Heart left ventricle (tissue), 16 donors: ENCODE measurements around the gene DNHD1. TPM values are rescaled to one million over a fixed set of nuclear protein-coding genes. Genes with fewer than 3 reads are reported as not detected.

Experiments used
- ATAC-seq, 4 donors: fragments of 200-7000 bp; cut with Tn5 transposase; one replicate each; pipeline ENCODE4 v1.9.1; 2020 to 2022; ENCODE audit warnings: moderate library complexity in 4 of 4, mild to moderate bottlenecking in 3 of 4, moderate number of reproducible peaks in 1 of 4
- DNase-seq, 5 donors: peaks; one replicate each; pipeline ENCODE4 v3.0.0-alpha.2; 2020
- H3K27ac ChIP-seq, 12 donors: fragments of 200-600 bp; sonication (generic) in 4 of 12; one replicate each; pipeline versions ENCODE4 v1.5.0 to v1.8.0; 2016 to 2022; ENCODE audit warnings: mild to moderate bottlenecking in 2 of 12
- H3K27me3 ChIP-seq, 9 donors: fragments of 200-600 bp; sonication (generic) in 2 of 9; one replicate each; pipeline versions ENCODE4 v1.5.1 to v1.8.0; 2016 to 2022; ENCODE audit warnings: mild to moderate bottlenecking in 3 of 9
- H3K36me3 ChIP-seq, 9 donors: fragments of 200-600 bp; sonication (generic) in 2 of 9; one replicate each; pipeline versions ENCODE4 v1.5.0 to v1.8.0; 2018 to 2022; ENCODE audit warnings: mild to moderate bottlenecking in 2 of 9
- H3K4me1 ChIP-seq, 12 donors: fragments of 200-600 bp; sonication (generic) in 4 of 12; one replicate each; pipeline versions ENCODE4 v1.5.0 to v1.8.0; 2016 to 2022; ENCODE audit warnings: mild to moderate bottlenecking in 3 of 12
- H3K4me3 ChIP-seq, 12 donors: fragments of 200-600 bp; sonication (generic) in 4 of 12; one replicate each; pipeline versions ENCODE4 v1.5.0 to v1.8.0; 2017 to 2022; ENCODE audit warnings: mild to moderate bottlenecking in 9 of 12, moderate library complexity in 4 of 12
- H3K9me3 ChIP-seq, 12 donors: fragments of 200-600 bp; sonication (generic) in 4 of 12; one replicate each; pipeline versions ENCODE4 v1.5.0 to v1.8.0; 2016 to 2022; ENCODE audit warnings: mild to moderate bottlenecking in 1 of 12
- CTCF ChIP-seq, 12 donors: fragments of 200-600 bp; sonication (generic) in 4 of 12; IDR thresholded peaks; one replicate each; pipeline versions ENCODE4 v1.5.0 to v1.8.0; 2018 to 2022; ENCODE audit warnings: antibody characterized with exemption in 12 of 12, mild to moderate bottlenecking in 5 of 12
- POLR2A ChIP-seq, 2 donors: fragments of 450-650 bp; IDR thresholded peaks; one replicate each; pipeline ENCODE4 v1.6.1; 2017; ENCODE audit warnings: antibody characterized with exemption in 2 of 2, mild to moderate bottlenecking in 2 of 2, moderate library complexity in 2 of 2
- WGBS, 4 donors: extraction: QIAGEN DNeasy Blood & Tissue Kit in 2 of 4; methylation state at CpG; one replicate each; pipeline versions ENCODE4 v1.1.5 to v1.1.7; 2013 to 2018; 5-methylcytosine and 5-hydroxymethylcytosine counted together
- intact Hi-C, 10 donors: fragments of 100-400 bp; cut with DNase I; formaldehyde crosslinking; loops; one replicate each; pipeline versions ENCODE4 v1.11.1 to v1.14.2; 2022
- polyA plus RNA-seq, 2 donors: library from polyadenylated mRNA; stranded (reverse); fragments of 200-250 nt; gene quantifications; one replicate each; pipeline ENCODE4 v1.2.3, GENCODE V29; 2013
- total RNA-seq, 9 donors: library from RNA; depleted of rRNA in 2 of 9; stranded (reverse); fragments of >200 nt in 2 of 9; fragmentation: NEBNext Ultra II Directional in 3 of 9; extraction: Animal tissue kit (Norgen Biotek cat#: 25700) in 3 of 9; gene quantifications; one replicate each; pipeline versions ENCODE4 v1.1.0 to v1.2.4, GENCODE V29; 2016 to 2023
- donor health status: ischemic (EF 13 %, LVEDD 7.1; RV severe dilation, severe dysfunction).
- donor health status: healthy with polysubstance abuse.
- donor health status: DM: no; HTN: yes; CAD: no.
- donor health status: DM: no; HTN: no; CAD: no.
- donor health status: ischemic (EF 25% LVEDD 6.9; RV normal size, moderate dysfunction).
- donor health status: ischemic (EF 25% LVEDD 5.7; RV mildly dilated, moderate dysfunction).
- donor health status: healthy.
- donor health status: DM: yes; HTN: yes; CAD: no.
- donor health status: ischemic (EF 35%, LVEDD 5.7; RV mildly dilated, moderate dysfunction).
- donor health status: nonischemic (EF 11% LVEDD 7.7; RV severe dilation, severe dysfunction).
- donor health status: DM: yes; HTN: yes; CAD: no.
- donor health status: PGD.
- donor health status: ischemic (EF 29% LVEDD 5.4; RV normal size, mild dysfunction).
- donor health status: nonischemic (EF 23%, LVEDD 6.1; RV moderate dilation, normal function).

DNHD1 gene
- total and polyA plus RNA-seq, 11 donors = 2.2 to 9.4 (median 5.4) TPM

- TF ChIP-seq POLR2A (IDR thresholded peaks at IDR 0.05) (no peak), CTCF (IDR thresholded peaks at IDR 0.05) (no peak)
- H3K36me3 ChIP-seq = peaks cover 0 to 32% (median 8%) of the 10 kb centered on the region in 9 donors
- intact Hi-C loops = no loop called here
- H3K9me3 ChIP-seq = no peaks in the 10 kb centered on the region
- no peak overlapping the region for H3K4me3 ChIP-seq
- no peak overlapping the region for H3K27ac ChIP-seq
- no peaks in the 10 kb centered on the region for H3K27me3 ChIP-seq
- peaks cover 0 to 17% (median 0%) of the 10 kb centered on the region in 12 donors for H3K4me1 ChIP-seq
- 92 to 96% (median 96%) methylated on average over 16 to 19 of the region's 19 CpGs for WGBS, 4 donors
- ATAC-seq (peak in 2 of 4 donors; percentile 4 to 35), DNase-seq (no peak)
These were observed 48.1 kb downstream of the DNHD1 start for GRCh38 chr11:6544921-6545850.

GRCh38 chr11:6545917-6546605 is 49.0 kb downstream of the DNHD1 start:
- H3K36me3 ChIP-seq = peaks cover 0 to 29% (median 8%) of the 10 kb centered on the region in 9 donors
- no peaks in the 10 kb centered on the region for H3K9me3 ChIP-seq
- H3K27me3 ChIP-seq = no peaks in the 10 kb centered on the region
- TF ChIP-seq CTCF (IDR thresholded peaks at IDR 0.05) (no peak), POLR2A (IDR thresholded peaks at IDR 0.05) (no peak)
- intact Hi-C loops = no loop called here
- no peak overlapping the region for H3K4me3 ChIP-seq
- DNase-seq (peak in 3 of 5 donors; percentile 52 to 72 (median 60)), ATAC-seq (peak; percentile 85 to 92 (median 88))
- H3K27ac ChIP-seq = peak overlapping the region in 1 of 12 donors; percentile 44
- peaks cover 0 to 17% (median 0%) of the 10 kb centered on the region in 12 donors for H3K4me1 ChIP-seq
- 72 to 84% (median 83%) methylated on average over 11 to 14 of the region's 14 CpGs for WGBS, 4 donors

GRCh38 chr11:6546735-6547134 is 49.7 kb downstream of the DNHD1 start:
- WGBS, 4 donors = 92 to 98% (median 95%) methylated on average over 4 to 8 of the region's 8 CpGs
- no peak for DNase-seq
- Histone ChIP-seq H3K27me3 (no peaks in the 10 kb centered on the region), H3K4me1 (peaks cover 0 to 17% (median 0%) of the 10 kb centered on the region in 12 donors), H3K27ac (no peak overlapping the region), H3K36me3 (peaks cover 0 to 27% (median 8%) of the 10 kb centered on the region in 9 donors), H3K9me3 (no peaks in the 10 kb centered on the region), H3K4me3 (no peak overlapping the region)
- intact Hi-C loops = no loop called here
- TF ChIP-seq CTCF (IDR thresholded peaks at IDR 0.05) (no peak), POLR2A (IDR thresholded peaks at IDR 0.05) (no peak)
- no peak for ATAC-seq

GRCh38 chr11:6547177-6547576 is 50.1 kb downstream of the DNHD1 start:
- Histone ChIP-seq H3K4me1 (peaks cover 0 to 17% (median 0%) of the 10 kb centered on the region in 12 donors), H3K9me3 (no peaks in the 10 kb centered on the region), H3K27me3 (no peaks in the 10 kb centered on the region), H3K4me3 (no peak overlapping the region), H3K36me3 (peaks cover 0 to 27% (median 8%) of the 10 kb centered on the region in 9 donors), H3K27ac (no peak overlapping the region)
- intact Hi-C loops = no loop called here
- DNase-seq (no peak), ATAC-seq (no peak)
- TF ChIP-seq POLR2A (IDR thresholded peaks at IDR 0.05) = no peak
- no peak for TF ChIP-seq CTCF (IDR thresholded peaks at IDR 0.05)
- 95 to 97% (median 96%) methylated on average over 6 of the region's 6 CpGs for WGBS, 4 donors
